PC-3 (cell line): ENCODE results near the gene SIM2. TPM values are rescaled to one million over a fixed set of nuclear protein-coding genes. Genes with fewer than 3 reads are reported as not detected.

Experiments
- ATAC-seq: fragments of 200-7000 bp; cut with Tn5 transposase; 2 replicates; pipeline ENCODE4 v1.9.1; 2020; ENCODE audit warnings: mild to moderate bottlenecking, moderate library complexity
- BruUV-seq: library from RNA; stranded (reverse); fragments of 400-500 nt; replicated peaks from 2 replicates; lab custom pipeline; 2021; lab: Mats Ljungman, UMichigan
- CTCF ChIA-PET: fragments of 300-600 bp; sonication (Branson Sonifier 250); formaldehyde crosslinking; loops from one replicate; lab custom pipeline; 2022; ENCODE audit warnings: antibody characterized with exemption; lab: Charles Lee
- POLR2A ChIA-PET: fragments of 300-600 bp; sonication (Branson Sonifier 250); formaldehyde crosslinking; loops from one replicate; lab custom pipeline; 2022; ENCODE audit warnings: antibody characterized with exemption; ENCODE audit not compliant: unreplicated experiment; lab: Charles Lee
- DNase-seq: peaks from one replicate; pipeline ENCODE4 v3.0.0-alpha.2; 2015
- H2AFZ ChIP-seq: fragments of 300-600 bp; sonication (generic); 2 replicates; pipeline ENCODE4 v1.6.0; 2016; ENCODE audit warnings: antibody characterized with exemption, low read length
- H3F3A ChIP-seq: fragments of 300-600 bp; sonication (generic); one replicate; pipeline ENCODE4 v1.6.0; 2017; ENCODE audit warnings: antibody characterized with exemption, low read length, control low read depth, mild to moderate bottlenecking; ENCODE audit not compliant: unreplicated experiment
- H3K27ac ChIP-seq: fragments of 300-600 bp; sonication (generic); 2 replicates; pipeline ENCODE4 v1.5.1; 2016; ENCODE audit warnings: mild to moderate bottlenecking, low read length
- H3K27me3 ChIP-seq: fragments of 300-600 bp; sonication (generic); 2 replicates; pipeline ENCODE4 v1.6.1; 2016; ENCODE audit warnings: low read length, mixed read lengths
- H3K36me3 ChIP-seq: fragments of 300-600 bp; sonication (generic); 2 replicates; pipeline ENCODE4 v1.6.1; 2016; ENCODE audit warnings: low read depth, mixed run types, low read length, mixed read lengths
- H3K4me1 ChIP-seq: fragments of 300-600 bp; sonication (generic); 2 replicates; pipeline ENCODE4 v1.5.1; 2016; ENCODE audit warnings: low read length; ENCODE audit not compliant: insufficient read depth
- H3K4me2 ChIP-seq: fragments of 300-600 bp; sonication (generic); 2 replicates; pipeline ENCODE4 v1.6.0; 2016; ENCODE audit warnings: low read length
- H3K4me3 ChIP-seq: fragments of 300-600 bp; sonication (generic); 2 replicates; pipeline ENCODE4 v1.5.1; 2016; ENCODE audit warnings: mild to moderate bottlenecking, low read length, mixed read lengths
- H3K79me2 ChIP-seq: fragments of 300-600 bp; sonication (generic); 2 replicates; pipeline ENCODE4 v1.6.1; 2017; ENCODE audit warnings: low read length, mixed read lengths
- H3K9ac ChIP-seq: fragments of 300-600 bp; sonication (generic); 2 replicates; pipeline ENCODE4 v1.6.0; 2016; ENCODE audit warnings: mild to moderate bottlenecking, low read length
- H3K9me2 ChIP-seq: fragments of 300-600 bp; sonication (generic); replicated peaks from 2 replicates; pipeline ENCODE4 v1.6.1; 2016; ENCODE audit warnings: mixed run types, low read length, mixed read lengths
- H3K9me3 ChIP-seq: fragments of 300-600 bp; sonication (generic); 2 replicates; pipeline ENCODE4 v1.6.1; 2016; ENCODE audit warnings: low read length, mixed read lengths
- H4K20me1 ChIP-seq: fragments of 300-600 bp; sonication (generic); 2 replicates; pipeline ENCODE4 v1.6.1; 2016; ENCODE audit warnings: low read length, mixed read lengths
- EZH2 ChIP-seq: fragments of 300-600 bp; sonication (generic); IDR thresholded peaks from one replicate; pipeline ENCODE4 v1.6.1; 2017; ENCODE audit warnings: antibody characterized with exemption, mild to moderate bottlenecking, low read length; ENCODE audit not compliant: unreplicated experiment
- EZH2phosphoT487 ChIP-seq: fragments of 300-600 bp; sonication (generic); IDR thresholded peaks from 2 replicates; pipeline ENCODE4 v1.6.1; 2018; ENCODE audit warnings: mild to moderate bottlenecking, antibody characterized with exemption, low read length, borderline replicate concordance
- intact Hi-C: fragments of 100-400 bp; cut with micrococcal nuclease; formaldehyde crosslinking; loops from 2 replicates; pipeline ENCODE4 v1.9.0; 2023
- total RNA-seq: library from RNA; depleted of rRNA; stranded (reverse); fragments of >200 nt; gene quantifications from 2 replicates; pipeline ENCODE4 v1.2.3, GENCODE V29; 2014
- TF ChIP-seq, protein P1 (sequence below): fragments of 300-600 bp; sonication (generic); conservative IDR thresholded peaks from 2 replicates; pipeline ENCODE4 v1.5.1; 2017; ENCODE audit warnings: antibody characterized with exemption, low read depth, mild to moderate bottlenecking, low read length

The SIM2 gene
- total RNA-seq, 1 experiment from 2014 or later = 71.2 TPM

DNA sequence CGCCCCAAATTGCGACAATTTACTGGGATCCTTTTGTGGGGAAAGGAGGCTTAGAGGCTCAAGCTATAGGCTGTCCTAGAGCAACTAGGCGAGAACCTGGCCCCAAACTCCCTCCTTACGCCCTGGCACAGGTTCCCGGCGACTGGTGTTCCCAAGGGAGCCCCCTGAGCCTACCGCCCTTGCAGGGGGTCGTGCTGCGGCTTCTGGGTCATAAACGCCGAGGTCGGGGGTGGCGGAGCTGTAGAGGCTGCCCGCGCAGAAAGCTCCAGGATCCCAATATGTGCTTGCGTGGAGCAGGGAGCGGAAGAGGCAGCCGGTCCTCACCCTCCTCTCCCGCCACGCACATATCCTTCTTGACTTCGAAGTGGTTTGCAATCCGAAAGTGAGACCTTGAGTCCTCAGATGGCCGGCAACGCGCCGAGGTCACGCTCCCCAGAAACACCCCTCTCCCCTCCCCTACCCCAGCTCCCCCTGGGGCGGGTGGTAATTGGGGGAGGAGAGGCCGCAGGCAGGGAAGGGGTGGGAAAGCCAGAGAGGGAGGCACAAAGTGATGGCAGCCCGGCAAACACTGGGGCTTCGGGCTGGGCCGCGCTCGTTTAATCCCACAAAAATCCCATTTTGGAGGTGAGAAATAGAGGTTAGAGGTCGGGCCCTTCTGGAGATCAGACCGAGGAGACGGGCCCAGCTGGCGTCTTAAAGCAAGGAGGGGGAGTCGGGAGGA, 6.2 kb downstream of the SIM2 start:
- no peak overlapping the region for H3K27ac ChIP-seq
- H3K9me2 ChIP-seq = no peaks in the 10 kb centered on the region
- peaks cover 23% of the 10 kb centered on the region for H3K36me3 ChIP-seq
- H3K4me2 ChIP-seq = no peak overlapping the region
- H2AFZ ChIP-seq = no peak overlapping the region
- H3K27me3 ChIP-seq = no peaks in the 10 kb centered on the region
- no peak overlapping the region for H3K9ac ChIP-seq
- TF ChIP-seq EZH2 = no peak
- TF ChIP-seq, protein P1, sequence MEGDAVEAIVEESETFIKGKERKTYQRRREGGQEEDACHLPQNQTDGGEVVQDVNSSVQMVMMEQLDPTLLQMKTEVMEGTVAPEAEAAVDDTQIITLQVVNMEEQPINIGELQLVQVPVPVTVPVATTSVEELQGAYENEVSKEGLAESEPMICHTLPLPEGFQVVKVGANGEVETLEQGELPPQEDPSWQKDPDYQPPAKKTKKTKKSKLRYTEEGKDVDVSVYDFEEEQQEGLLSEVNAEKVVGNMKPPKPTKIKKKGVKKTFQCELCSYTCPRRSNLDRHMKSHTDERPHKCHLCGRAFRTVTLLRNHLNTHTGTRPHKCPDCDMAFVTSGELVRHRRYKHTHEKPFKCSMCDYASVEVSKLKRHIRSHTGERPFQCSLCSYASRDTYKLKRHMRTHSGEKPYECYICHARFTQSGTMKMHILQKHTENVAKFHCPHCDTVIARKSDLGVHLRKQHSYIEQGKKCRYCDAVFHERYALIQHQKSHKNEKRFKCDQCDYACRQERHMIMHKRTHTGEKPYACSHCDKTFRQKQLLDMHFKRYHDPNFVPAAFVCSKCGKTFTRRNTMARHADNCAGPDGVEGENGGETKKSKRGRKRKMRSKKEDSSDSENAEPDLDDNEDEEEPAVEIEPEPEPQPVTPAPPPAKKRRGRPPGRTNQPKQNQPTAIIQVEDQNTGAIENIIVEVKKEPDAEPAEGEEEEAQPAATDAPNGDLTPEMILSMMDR = no peak
- no peak for TF ChIP-seq EZH2phosphoT487
- BruUV-seq = no TSS peak
- H4K20me1 ChIP-seq = peaks cover 79% of the 10 kb centered on the region
- H3K4me3 ChIP-seq = no peak overlapping the region
- no peak for ATAC-seq
- H3F3A ChIP-seq = no peaks in the 10 kb centered on the region
- H3K9me3 ChIP-seq = no peaks in the 10 kb centered on the region
- no peak for DNase-seq
- ChIA-PET CTCF (no interaction called here), POLR2A (no interaction called here)
- H3K4me1 ChIP-seq = peaks cover 13% of the 10 kb centered on the region
- intact Hi-C loops = loop anchor here (5.0 kb wide), 1 partner anchor 222 kb away; no protein-coding TSS in a partner anchor
- H3K79me2 ChIP-seq = peaks cover 100% of the 10 kb centered on the region

DNA sequence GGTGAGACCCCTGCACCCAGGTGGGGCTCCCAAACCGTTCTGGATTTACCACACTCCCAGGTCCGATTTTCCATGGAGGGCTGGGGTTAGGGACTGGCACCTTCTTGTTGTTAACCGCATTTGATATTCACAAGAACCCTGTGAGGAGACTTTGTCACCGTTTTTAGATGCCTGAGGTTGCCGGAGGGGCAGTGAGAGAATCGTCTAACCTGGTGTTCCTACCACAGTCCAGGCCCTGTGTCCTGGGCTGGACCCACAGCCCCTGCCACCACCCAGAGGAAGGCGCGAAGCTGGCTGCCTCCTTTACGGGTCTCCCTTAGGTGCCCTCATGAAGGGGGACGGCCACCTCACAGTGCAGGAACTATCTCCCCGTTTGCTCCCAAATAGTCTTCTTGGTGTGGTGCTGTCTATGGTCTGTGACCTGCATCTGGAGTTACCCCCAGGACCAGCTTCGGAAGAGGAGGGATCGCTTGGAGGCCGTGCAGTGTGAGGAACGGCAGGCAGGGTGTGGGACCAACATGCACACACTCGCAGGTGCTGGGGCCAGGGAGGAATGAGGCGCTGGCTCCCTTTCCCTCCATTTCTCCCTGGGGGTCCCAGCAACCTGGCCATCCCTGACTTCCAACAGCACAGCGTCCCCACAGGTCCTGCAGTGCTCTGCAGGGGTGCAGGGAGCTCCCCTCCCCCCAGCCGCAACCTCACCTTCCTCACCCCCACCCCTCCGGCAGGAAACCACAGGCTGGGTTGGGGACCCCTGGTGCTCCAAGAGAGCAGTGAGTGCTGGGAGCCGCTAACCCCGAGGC, 7.0 kb downstream of the SIM2 start:
- Histone ChIP-seq H3K27me3 (no peaks in the 10 kb centered on the region), H3K4me3 (no peak overlapping the region), H3K4me1 (peaks cover 13% of the 10 kb centered on the region), H3K27ac (no peak overlapping the region), H3K9me2 (no peaks in the 10 kb centered on the region), H3F3A (no peaks in the 10 kb centered on the region), H3K9ac (no peak overlapping the region), H3K36me3 (peaks cover 22% of the 10 kb centered on the region), H4K20me1 (peaks cover 72% of the 10 kb centered on the region), H3K9me3 (no peaks in the 10 kb centered on the region), H2AFZ (no peak overlapping the region), H3K79me2 (peaks cover 100% of the 10 kb centered on the region), H3K4me2 (no peak overlapping the region)
- intact Hi-C loops = no loop called here
- no TSS peak for BruUV-seq
- TF ChIP-seq, protein P1 = no peak
- no peak for TF ChIP-seq EZH2phosphoT487
- TF ChIP-seq EZH2 = no peak
- ATAC-seq (no peak), DNase-seq (no peak)
- ChIA-PET CTCF (no interaction called here), POLR2A (no interaction called here)

DNA sequence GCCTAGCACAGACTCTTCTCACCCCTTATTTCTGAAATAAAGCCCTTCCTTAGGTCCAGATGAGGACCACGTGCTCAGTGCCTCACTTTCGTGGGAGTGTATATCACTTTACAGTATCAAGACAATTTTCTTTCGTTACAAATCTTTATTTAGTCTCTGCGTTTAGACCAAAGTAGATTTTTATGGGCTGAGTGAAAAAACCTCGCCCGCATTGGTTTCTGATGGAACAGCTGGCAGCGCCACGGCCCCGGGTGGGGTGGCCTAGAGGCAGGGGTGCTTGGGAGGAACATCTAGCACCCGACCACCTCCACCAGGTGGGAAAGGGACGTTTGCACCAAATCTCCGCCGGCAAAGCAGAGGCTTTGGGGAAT, 7.6 kb downstream of the SIM2 start:
- peaks cover 71% of the 10 kb centered on the region for H4K20me1 ChIP-seq
- DNase-seq (no peak), ATAC-seq (no peak)
- no peaks in the 10 kb centered on the region for H3K9me3 ChIP-seq
- CTCF ChIA-PET = no interaction called here
- H3K36me3 ChIP-seq = peaks cover 17% of the 10 kb centered on the region
- H2AFZ ChIP-seq = no peak overlapping the region
- no peak overlapping the region for H3K4me3 ChIP-seq
- no peaks in the 10 kb centered on the region for H3K27me3 ChIP-seq
- no peaks in the 10 kb centered on the region for H3F3A ChIP-seq
- no peak overlapping the region for H3K4me2 ChIP-seq
- peaks cover 17% of the 10 kb centered on the region for H3K4me1 ChIP-seq
- intact Hi-C loops = no loop called here
- H3K79me2 ChIP-seq = peaks cover 100% of the 10 kb centered on the region
- no peak overlapping the region for H3K27ac ChIP-seq
- H3K9me2 ChIP-seq = no peaks in the 10 kb centered on the region
- H3K9ac ChIP-seq = no peak overlapping the region
- TF ChIP-seq EZH2phosphoT487 (no peak), EZH2 (no peak)
- TF ChIP-seq, protein P1 = no peak
- POLR2A ChIA-PET = no interaction called here
- BruUV-seq = no TSS peak
